Vagina (tissue), 2 donors: ENCODE data around the gene PCSK9. TPM values are rescaled to one million over a fixed set of nuclear protein-coding genes. Genes with fewer than 3 reads are reported as not detected.
"Not testable (repeated sequence)": the region's sequence is repeated elsewhere in the genome, so short reads cannot be mapped to it uniquely, and the experiment has no call there.

Experiments
- DNase-seq, 2 donors: peaks; one replicate each; pipeline ENCODE4 v3.0.0-alpha.2; 2017; ENCODE audit errors: extremely low spot score in 2 of 2
- H3K27ac ChIP-seq: fragments of 200-600 bp; sonication (generic); one replicate; pipeline ENCODE4 v1.5.1; 2019
- H3K27me3 ChIP-seq: fragments of 200-600 bp; sonication (generic); one replicate; pipeline ENCODE4 v1.5.1; 2019
- H3K36me3 ChIP-seq, 2 donors: fragments of 200-600 bp; sonication (generic); one replicate each; pipeline ENCODE4 v1.5.1; 2017 to 2019
- H3K4me1 ChIP-seq: fragments of 200-600 bp; sonication (generic); one replicate; pipeline ENCODE4 v1.5.1; 2019
- H3K4me3 ChIP-seq, 2 donors: fragments of 200-600 bp; sonication (generic); 1 replicate in 1 of 2; 2 replicates in 1 of 2; pipeline ENCODE4 v1.5.1; 2016 to 2019
- H3K9me3 ChIP-seq: fragments of 200-600 bp; sonication (generic); one replicate; pipeline ENCODE4 v1.5.1; 2019
- CTCF ChIP-seq, 3 experiments: fragments of 450-650 bp in 2 of 3; fragments of 200-600 bp in 1 of 3; sonication (generic) in 1 of 3; IDR thresholded peaks; one replicate each; pipeline ENCODE4 v1.5.1; 2017 to 2019; ENCODE audit warnings: antibody characterized with exemption in 3 of 3, mild to moderate bottlenecking in 2 of 3, moderate library complexity in 2 of 3
- POLR2A ChIP-seq, 2 donors: fragments of 450-650 bp; IDR thresholded peaks; one replicate each; pipeline ENCODE4 v1.6.1; 2017; ENCODE audit warnings: antibody characterized with exemption in 2 of 2, mild to moderate bottlenecking in 2 of 2, moderate library complexity in 2 of 2
- POLR2AphosphoS5 ChIP-seq, 2 donors: sonication (generic); formaldehyde crosslinking; IDR thresholded peaks; one replicate each; pipeline ENCODE4 v1.9.0; 2017; ENCODE audit warnings: antibody characterized with exemption in 2 of 2, mild to moderate bottlenecking in 2 of 2, low read depth in 1 of 2; ENCODE audit not compliant: insufficient read depth in 1 of 2
- intact Hi-C: fragments of 100-400 bp; cut with DNase I; formaldehyde crosslinking; loops from one replicate; pipeline ENCODE4 v1.15.1; 2023
- total RNA-seq: library from RNA; depleted of rRNA; stranded (reverse); fragments of >200 nt; gene quantifications from one replicate; pipeline ENCODE4 v1.2.3, GENCODE V29; 2016

Gene PCSK9
- total RNA-seq, 1 donor from 2014 or later, result 0.25 TPM

GRCh38 chr1:55107101-55107500 is 67.8 kb downstream of the PCSK9 start:
- H3K36me3 ChIP-seq, result peaks cover 0 to 73% of the 10 kb centered on the region in 2 donors
- no peak for DNase-seq

GRCh38 chr1:55109005-55109404 is 69.7 kb downstream of the PCSK9 start:
- H3K36me3 ChIP-seq, result peaks cover 0 to 69% of the 10 kb centered on the region in 2 donors
- H3K27ac ChIP-seq, H3K4me3 ChIP-seq, H3K9me3 ChIP-seq, intact Hi-C loops, H3K27me3 ChIP-seq, H3K4me1 ChIP-seq, DNase-seq: not testable (repeated sequence)

More at GRCh38 chr1:55107101-55107500, 67.8 kb downstream of the PCSK9 start:
- Histone ChIP-seq H3K27me3 (no peaks in the 10 kb centered on the region), H3K4me3 (no peak overlapping the region), H3K9me3 (no peaks in the 10 kb centered on the region), H3K4me1 (no peaks in the 10 kb centered on the region), H3K27ac (no peak overlapping the region)
- TF ChIP-seq POLR2AphosphoS5 (IDR thresholded peaks at IDR 0.05; ENCODE audit: insufficient read depth in 1 of 2, low read depth in 1 of 2), result no peak
- TF ChIP-seq POLR2A (IDR thresholded peaks at IDR 0.05), result no peak
- no peak for TF ChIP-seq CTCF (IDR thresholded peaks at IDR 0.05)
- intact Hi-C loops, result no loop called here

Other genes with a start within 250 kb of the PCSK9 start
- 43.5 TPM for gene TTC22, start 238.2 kb upstream of the PCSK9 start, total RNA-seq
- 141 TPM for gene DHCR24, start 152.4 kb upstream of the PCSK9 start, total RNA-seq
- 3.4 TPM for gene TMEM61, start 58.9 kb upstream of the PCSK9 start, total RNA-seq
- not detected for gene BSND, start 40.6 kb upstream of the PCSK9 start, total RNA-seq
- gene USP24, start 175.8 kb downstream of the PCSK9 start, total RNA-seq, result 35.8 TPM